Effector memory CD4-positive, alpha-beta T cell (primary cell): Measurements from ENCODE around the gene TCAP.

Experiments used
- DNase-seq, 3 donors: peaks; one replicate each; pipeline ENCODE4 v3.0.0-alpha.2; 2020
- H3K27ac ChIP-seq: 2 replicates; pipeline ENCODE4 v1.7.0; 2013; ENCODE audit warnings: mild to moderate bottlenecking, low read length, moderate library complexity; ENCODE audit not compliant: insufficient read depth, poor library complexity, severe bottlenecking
- H3K27me3 ChIP-seq: replicated peaks from 2 replicates; pipeline ENCODE4 v1.7.0; 2013; ENCODE audit warnings: mild to moderate bottlenecking, low read length; ENCODE audit not compliant: insufficient read depth, control insufficient read depth, poor library complexity, severe bottlenecking
- H3K36me3 ChIP-seq: 2 replicates; pipeline ENCODE4 v1.7.0; 2013; ENCODE audit warnings: mild to moderate bottlenecking, low read length, moderate library complexity; ENCODE audit not compliant: control insufficient read depth, insufficient read depth
- H3K4me1 ChIP-seq: 2 replicates; pipeline ENCODE4 v1.7.0; 2013; ENCODE audit warnings: low read length, mild to moderate bottlenecking; ENCODE audit not compliant: control insufficient read depth, insufficient read depth, poor library complexity, severe bottlenecking
- H3K4me3 ChIP-seq: 2 replicates; pipeline ENCODE4 v1.7.0; 2013; ENCODE audit warnings: low read length, low read depth, mild to moderate bottlenecking; ENCODE audit not compliant: insufficient read depth, poor library complexity, severe bottlenecking
- H3K9me3 ChIP-seq: 2 replicates; pipeline ENCODE4 v1.7.0; 2013; ENCODE audit warnings: mild to moderate bottlenecking, low read length, moderate library complexity; ENCODE audit not compliant: control insufficient read depth
- total RNA-seq, 3 donors: gene quantifications; one replicate each; lab custom pipeline; 2026; lab: John Stamatoyannopoulos, UW

Gene TCAP, protein sequence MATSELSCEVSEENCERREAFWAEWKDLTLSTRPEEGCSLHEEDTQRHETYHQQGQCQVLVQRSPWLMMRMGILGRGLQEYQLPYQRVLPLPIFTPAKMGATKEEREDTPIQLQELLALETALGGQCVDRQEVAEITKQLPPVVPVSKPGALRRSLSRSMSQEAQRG
- total RNA-seq = 0.44 to 1.4 (median 0.97) reads per million in 3 donors

DNA sequence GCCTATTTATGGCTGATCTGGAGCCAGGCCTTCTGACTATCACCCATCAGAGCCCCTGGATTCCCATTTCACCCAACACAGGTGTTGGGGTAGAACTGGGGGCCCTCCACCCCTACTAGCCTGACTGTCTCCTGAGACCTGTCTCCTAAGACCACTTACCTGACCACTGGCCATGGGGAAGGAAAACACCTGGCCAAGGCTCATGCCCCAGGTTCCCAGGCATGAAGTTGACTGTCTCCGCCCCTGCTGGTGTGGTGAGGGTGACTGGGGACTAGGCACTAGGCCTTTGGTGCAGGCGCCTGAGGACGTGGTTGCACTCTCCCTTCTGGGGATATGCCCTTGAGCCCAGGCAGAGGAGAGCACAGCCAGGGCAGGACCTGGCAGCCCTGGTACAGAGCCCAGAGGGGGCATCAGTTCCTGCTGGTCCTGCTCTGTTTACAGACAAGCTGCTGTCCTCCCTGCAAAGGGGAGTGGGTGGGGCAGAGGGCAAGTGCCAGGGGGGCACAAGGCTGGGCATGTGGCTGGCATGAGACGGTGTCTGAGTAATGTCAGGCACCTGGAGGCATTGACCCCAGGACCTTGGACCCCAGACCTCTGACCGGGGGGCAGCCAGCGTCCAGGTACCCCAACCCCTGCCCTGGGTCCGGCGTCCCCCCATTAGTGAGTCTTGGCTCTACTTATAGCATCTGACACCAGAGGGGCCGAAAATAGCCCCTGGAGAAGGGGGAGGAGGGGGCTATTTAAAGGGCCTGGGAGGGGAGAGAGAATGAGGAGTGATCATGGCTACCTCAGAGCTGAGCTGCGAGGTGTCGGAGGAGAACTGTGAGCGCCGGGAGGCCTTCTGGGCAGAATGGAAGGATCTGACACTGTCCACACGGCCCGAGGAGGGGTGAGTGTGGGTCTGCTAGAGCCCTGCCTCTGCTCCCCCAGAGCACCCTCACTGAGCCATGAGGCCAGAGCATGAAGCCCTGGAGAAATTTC lies at the start of gene TCAP:
Gene TCAP (plus strand): TSS at position 769 of the 981 bp plus-strand sequence. CDS start 11 bp downstream, at position 780.
- no peaks in the 10 kb centered on the region for H3K9me3 ChIP-seq
- no peak within 1 kb of the TSS for H3K27ac ChIP-seq
- H3K4me1 ChIP-seq = peaks cover 17% of the 10 kb centered on the region
- H3K4me3 ChIP-seq = no peak within 1 kb of the TSS
- no peak for DNase-seq
- peaks cover 9% of the 10 kb centered on the region for H3K27me3 ChIP-seq
- H3K36me3 ChIP-seq = peaks cover 30% of the 10 kb centered on the region

DNA sequence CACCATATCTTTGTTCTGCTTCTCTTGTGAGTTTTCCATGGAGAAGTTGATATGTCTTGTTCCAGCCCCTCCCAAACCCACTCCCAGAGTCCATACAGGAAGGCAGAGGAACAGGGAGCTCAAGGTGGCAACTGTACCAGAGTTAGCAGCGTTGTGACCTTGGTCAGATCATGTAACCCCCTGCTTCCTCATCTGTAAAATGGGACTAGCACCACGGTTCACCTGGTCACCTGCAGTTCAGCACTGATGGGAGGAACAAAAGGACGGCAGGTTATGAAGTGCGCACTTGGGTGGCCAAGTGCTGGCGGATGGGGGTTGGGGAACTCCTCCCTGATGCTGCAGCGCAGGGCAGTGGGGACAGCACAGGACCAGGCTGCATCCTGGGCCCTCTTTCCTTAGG lies 49.7 kb upstream of the TCAP start:
- Histone ChIP-seq H3K36me3 (no peaks in the 10 kb centered on the region), H3K9me3 (no peaks in the 10 kb centered on the region), H3K4me3 (no peak overlapping the region), H3K4me1 (peaks cover 9% of the 10 kb centered on the region), H3K27ac (no peak overlapping the region), H3K27me3 (no peaks in the 10 kb centered on the region)
- no peak for DNase-seq

DNA sequence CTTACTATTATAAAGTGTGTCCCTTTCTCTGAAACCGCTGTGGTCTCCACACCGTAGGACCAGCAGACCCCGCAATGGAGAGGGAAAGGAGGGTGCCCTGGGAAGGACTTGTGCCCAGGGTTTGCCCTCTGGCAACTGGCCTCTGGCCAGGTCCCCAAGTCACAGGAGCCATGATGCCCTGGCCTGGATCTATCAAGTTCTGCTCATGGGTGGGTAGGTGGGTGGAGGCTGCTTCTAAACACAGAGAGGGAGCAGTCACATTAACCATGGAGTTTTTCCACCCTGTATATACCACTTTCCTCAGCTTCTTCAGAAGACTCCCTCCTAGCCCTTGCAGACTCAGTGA lies 48.1 kb upstream of the TCAP start:
- Histone ChIP-seq H3K4me3 (no peak overlapping the region), H3K36me3 (no peaks in the 10 kb centered on the region), H3K4me1 (peaks cover 10% of the 10 kb centered on the region), H3K27ac (no peak overlapping the region), H3K27me3 (no peaks in the 10 kb centered on the region), H3K9me3 (no peaks in the 10 kb centered on the region)
- DNase-seq = no peak

DNA sequence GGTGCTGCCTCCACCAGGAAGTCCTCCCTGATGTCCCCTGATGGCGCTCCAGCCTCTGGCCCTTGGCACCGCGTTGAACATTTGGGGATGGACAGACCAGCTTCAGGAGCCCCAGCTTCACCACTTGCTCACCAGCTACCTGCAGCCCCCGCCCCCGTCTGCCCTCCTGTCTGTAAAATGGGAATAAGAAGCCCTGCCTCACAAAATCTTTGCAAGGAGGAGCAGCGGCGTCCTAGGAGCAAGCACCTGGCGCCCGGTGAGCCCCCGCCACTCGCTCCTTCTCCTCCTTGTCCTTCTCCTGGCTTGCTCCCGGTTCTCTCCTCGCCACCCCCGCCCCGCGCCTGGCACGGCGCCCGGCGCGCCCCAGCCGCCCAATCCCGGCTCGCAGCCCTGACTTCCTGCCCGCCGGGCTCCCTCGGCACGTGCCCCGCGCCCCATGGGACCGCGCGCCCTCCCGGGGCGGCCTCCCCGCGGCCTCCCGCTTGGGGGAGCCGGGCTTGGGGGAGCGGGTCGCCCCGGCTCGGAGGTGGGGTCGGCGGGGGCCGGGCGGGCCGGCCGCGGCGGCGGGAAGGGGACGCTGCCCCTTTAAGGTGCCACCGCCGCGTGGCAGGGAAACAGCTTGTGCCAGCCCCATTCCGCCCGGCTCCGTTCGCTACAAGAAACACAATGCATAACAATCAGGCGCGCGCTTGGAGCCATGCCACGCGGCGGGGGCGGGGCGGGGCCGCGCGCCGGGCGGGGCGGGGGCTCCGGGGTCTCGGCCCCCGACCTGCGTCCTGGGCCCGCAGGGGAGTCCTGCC lies 47.5 kb upstream of the TCAP start:
- H3K4me3 ChIP-seq = peak overlapping the region; percentile 51
- peaks cover 14% of the 10 kb centered on the region for H3K4me1 ChIP-seq
- no peaks in the 10 kb centered on the region for H3K9me3 ChIP-seq
- H3K27me3 ChIP-seq = no peaks in the 10 kb centered on the region
- no peaks in the 10 kb centered on the region for H3K36me3 ChIP-seq
- no peak overlapping the region for H3K27ac ChIP-seq
- DNase-seq = peak; percentile 9 to 27 (median 27)

DNA sequence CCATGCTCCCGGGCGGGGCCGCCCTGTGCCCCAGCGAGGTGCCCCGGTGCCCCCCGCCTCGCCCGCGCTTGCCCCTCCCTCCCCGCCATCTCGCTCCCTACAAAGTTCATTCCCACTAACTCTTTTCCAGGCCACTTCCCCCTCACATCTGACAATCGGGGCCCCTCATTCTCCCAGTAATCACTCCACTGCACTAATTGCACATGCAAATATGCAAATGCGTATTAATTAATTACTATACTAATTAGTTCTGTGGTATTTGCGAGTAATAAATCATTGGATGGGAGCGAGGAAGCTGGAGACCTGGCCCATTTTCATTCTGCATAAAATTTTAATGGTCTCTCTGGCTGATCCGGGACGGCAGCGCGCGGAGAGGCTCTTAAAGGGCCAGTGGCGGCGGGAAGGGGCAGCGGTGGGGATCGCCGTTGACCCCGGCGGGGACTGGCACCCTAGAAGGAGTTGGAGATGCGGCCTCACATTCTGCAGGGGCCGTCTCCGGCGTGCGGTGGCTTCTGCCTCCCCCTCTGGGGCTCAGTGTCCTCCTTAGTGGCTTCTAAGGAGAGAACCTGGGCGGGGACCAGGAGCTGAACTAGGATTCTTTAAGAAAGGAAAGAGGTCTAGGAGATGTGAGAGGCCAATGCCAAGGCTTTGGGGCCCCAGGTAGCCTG lies 46.8 kb upstream of the TCAP start:
- no peaks in the 10 kb centered on the region for H3K9me3 ChIP-seq
- no peak for DNase-seq
- no peak overlapping the region for H3K27ac ChIP-seq
- peak overlapping the region; percentile 51 for H3K4me3 ChIP-seq
- H3K36me3 ChIP-seq = no peaks in the 10 kb centered on the region
- H3K27me3 ChIP-seq = no peaks in the 10 kb centered on the region
- H3K4me1 ChIP-seq = peaks cover 18% of the 10 kb centered on the region

DNA sequence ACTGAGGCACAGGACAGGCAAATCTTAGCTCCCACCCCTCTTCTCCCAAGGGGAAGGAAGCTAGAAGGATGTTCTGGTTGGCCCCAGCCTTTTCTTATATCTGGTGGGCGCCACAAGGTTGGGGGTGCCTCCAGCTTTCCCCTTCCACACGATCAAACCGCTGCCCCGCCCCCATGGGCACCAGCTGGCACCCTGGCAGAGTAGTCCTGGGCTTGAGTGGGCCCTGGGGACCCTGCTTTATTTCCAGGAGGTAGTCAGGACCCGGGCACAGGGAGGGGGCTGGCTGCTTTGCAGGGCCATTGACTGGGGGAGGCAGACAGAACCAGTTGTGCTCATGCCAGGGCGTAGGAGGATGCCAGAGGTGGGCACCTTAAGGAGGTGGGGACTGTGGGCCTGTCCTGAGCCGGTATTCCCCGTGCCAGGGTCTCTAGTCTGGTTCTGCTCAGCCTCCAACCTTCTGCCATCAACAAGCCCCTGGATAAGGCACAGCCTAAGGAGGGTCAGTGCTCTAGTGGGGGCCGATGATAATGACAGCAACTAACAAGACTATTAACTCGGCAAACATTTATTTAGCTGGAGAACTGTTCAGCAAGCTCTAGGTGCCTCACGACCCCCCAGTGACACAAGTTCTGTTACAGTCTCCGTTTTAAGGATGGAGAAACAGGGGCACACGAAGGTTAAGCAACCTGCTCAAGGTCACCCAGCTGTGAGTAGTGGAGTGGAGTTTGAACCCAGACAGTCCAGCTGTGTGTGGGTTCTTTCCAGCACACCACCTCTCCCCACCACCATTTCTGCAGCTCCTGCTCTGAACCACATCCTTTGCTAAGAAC lies 46.0 kb upstream of the TCAP start:
- no peak overlapping the region for H3K4me3 ChIP-seq
- no peaks in the 10 kb centered on the region for H3K36me3 ChIP-seq
- H3K27ac ChIP-seq = no peak overlapping the region
- peaks cover 20% of the 10 kb centered on the region for H3K4me1 ChIP-seq
- H3K27me3 ChIP-seq = peaks cover 4% of the 10 kb centered on the region
- no peak for DNase-seq
- H3K9me3 ChIP-seq = no peaks in the 10 kb centered on the region

DNA sequence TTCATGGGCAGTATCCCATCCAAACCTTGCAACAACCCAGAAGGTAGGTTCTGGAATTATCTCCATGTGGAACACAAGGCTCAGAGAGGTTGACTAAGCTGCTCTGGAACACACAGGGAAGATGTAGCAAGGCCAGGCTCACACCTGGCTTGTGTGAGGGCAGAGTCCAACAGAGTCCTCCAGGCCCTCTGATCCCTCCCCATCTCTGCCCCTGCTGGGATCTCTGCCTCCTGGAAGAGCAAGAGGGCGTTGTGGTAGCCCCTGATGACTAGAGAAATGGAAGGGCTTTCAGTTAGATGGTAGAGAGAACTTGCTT lies 45.4 kb upstream of the TCAP start:
- Histone ChIP-seq H3K27me3 (peaks cover 4% of the 10 kb centered on the region), H3K4me3 (no peak overlapping the region), H3K27ac (no peak overlapping the region), H3K4me1 (peaks cover 20% of the 10 kb centered on the region), H3K36me3 (no peaks in the 10 kb centered on the region), H3K9me3 (no peaks in the 10 kb centered on the region)
- DNase-seq = no peak

DNA sequence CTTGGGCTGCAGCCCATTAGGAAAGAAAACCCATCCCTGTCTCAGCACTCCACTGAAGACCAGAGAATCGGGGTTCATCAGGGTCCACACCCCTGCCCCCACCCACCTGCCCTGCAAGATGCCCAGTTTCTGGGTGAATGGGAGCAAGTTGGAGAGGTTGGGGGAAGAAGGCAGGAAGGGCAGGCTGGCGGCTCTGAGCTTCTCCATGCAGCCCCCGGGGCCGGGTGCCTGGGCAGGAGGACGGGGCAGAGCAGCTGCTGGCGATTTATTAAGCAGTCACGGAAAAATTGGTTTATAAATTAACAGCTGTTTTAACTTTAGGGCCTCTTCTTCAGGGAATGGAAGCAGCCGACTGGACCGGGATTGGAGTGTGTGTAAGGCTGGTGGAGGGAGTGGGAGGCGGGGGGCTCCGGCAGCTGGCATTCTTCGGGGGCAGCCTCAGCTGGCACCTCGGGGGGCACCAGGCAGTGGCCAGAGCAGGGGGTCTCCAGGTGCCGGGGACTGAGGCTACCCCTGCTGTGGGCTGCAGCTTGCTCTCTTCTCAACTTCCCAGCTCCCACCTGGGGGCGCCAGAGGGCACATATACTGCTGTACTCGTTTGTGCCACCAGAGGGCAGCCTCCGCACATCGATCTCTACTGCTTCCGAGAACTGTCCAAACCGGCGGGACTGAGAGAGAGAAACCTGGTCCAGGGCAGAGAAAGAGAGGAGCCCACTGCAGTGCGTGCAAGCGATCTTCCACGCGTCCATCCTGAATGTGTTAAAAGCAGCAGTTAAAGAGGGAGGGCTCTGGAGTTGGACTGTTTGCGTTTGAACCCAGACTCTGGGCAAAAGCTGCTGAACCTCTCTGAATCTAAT lies 43.4 kb upstream of the TCAP start:
- no peak overlapping the region for H3K27ac ChIP-seq
- H3K9me3 ChIP-seq = no peaks in the 10 kb centered on the region
- peak; percentile 79 to 81 (median 80) for DNase-seq
- peaks cover 23% of the 10 kb centered on the region for H3K4me1 ChIP-seq
- peaks cover 18% of the 10 kb centered on the region for H3K27me3 ChIP-seq
- no peaks in the 10 kb centered on the region for H3K36me3 ChIP-seq
- H3K4me3 ChIP-seq = peak overlapping the region; percentile 4
